Stimulated activated CD8-positive, alpha-beta memory T cell treated with anti-CD3 and anti-CD28 coated beads, Interleukin-4, amount 100 ng/mL, for 4 hours (primary cell): ENCODE data around the gene AGER.
"Not testable (repeated sequence)": the region's sequence is repeated elsewhere in the genome, so short reads cannot be mapped to it uniquely, and the experiment has no call there.

Experiments used
- DNase-seq, 2 donors: peaks; one replicate each; pipeline ENCODE4 v3.0.0-alpha.2; 2020; ENCODE audit warnings: low read depth in 2 of 2, low spot score in 1 of 2

AGER gene

DNA sequence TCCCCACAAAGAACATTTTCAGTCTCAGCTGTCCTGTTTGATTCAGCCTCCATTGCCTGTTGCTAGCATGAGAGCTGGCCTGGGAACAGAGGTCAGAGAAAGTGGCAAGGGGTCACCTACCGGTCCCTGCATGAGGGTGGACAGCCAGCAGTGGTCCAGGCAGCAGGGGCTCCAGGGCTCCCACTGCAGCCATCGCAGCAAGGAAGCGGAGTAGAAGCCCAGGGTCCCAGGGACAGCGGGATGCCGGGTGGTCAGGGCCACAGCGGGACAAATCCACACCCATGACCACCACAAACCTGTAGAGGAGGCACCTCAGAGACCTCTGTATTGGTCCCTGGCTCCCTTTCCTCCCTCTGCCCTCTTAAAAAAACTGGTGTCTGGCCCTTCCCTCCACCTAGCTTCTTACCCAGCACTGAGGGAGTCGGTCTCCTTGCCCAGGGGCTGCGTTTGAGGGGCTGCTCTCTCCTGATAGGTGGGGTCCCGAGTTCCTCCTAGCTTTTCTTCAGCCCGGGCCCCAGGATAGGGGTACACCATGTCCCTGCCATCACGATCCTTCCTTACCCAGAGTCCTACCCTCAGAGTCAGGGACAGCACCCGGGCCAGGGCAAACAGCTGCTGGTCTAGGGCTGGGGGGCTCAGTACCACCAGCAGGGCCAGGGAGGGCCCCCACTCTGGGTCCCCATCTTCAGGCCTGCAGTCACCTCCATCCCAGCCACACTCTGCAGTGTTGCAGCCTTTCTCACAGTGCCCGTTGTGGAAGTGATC lies 16.8 kb upstream of the AGER start:
- no peak for DNase-seq

DNA sequence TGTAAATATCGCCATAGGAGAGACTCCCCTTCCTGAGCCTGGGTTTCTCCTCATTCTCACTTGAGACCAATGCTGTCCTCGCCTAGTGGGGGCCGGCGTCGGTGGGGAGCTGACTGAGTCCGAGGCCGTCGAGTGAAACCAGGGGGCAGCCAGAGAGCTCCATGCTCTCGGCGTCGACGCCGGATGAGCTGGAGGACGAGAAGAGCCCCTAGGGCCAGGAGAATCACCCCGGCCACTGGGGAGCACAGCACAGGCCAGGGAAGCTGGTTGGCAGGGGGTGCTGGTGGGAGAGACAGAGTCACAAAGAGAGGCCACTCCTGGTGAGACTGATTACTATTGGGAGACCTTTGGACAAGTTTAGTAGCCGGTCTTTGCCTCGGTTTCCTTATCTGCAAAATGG lies 14.8 kb upstream of the AGER start:
- DNase-seq, result no peak

DNA sequence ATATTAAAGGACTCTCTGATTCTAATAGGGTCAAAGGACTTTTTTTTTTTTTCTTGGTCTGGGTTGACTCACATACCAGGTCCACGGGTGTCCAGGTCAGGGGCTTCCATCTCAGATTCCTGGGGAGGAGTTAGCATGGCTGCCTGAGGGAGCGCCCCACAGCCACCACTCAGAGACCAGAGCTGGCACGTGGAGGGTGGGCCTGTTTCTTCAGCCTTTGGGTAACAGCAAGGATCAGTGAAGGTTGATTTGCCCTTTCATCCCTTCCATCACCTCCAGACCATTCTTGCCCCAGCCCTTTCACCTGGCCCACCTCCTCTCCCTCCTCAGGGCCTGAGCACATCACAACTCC lies 14.3 kb upstream of the AGER start:
- DNase-seq, result no peak

DNA sequence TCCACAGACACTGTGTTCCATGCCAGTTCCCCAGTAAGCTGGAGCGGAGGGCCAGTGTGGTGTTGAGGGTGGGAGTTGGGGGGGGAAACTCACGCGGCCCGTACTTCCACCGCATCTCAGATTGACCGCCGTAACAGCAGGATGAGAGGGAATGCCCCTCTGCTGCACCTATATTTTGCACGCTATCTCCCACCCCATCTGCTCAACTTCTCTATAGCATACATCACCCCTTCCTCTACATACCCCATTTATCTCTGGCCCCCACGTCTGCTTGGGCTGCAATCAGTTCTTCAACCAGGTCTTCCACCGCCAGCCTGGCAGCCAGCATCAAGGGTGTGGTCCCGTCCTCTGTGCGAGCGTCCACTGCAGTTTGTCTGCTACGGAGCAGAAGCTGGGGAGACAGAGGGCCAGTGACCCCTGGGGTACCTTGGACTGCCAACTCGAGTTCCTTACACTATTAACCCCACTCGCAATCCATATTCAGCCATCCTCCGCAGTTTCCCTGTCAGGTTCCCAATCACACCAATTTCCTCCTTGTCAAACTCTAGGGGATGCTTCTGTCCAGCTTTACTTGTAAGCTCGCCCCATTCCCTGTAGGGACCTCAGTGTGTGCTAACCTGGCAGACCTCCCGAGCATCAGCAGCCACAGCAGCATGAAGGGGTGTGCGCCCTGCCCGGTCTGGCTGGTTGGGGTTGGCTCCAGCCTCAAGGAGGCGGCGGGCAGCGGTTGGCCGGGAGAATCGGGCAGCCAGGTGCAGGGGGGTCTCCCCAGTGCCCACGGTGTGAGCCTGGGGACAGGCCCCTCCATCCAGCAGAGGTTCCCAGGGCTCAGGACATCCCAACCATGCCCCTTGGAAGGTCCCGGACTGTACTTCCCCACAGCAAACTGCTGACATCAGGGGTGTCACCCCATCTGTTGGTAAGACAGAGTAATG lies 12.9 kb upstream of the AGER start:
- DNase-seq, result no peak

DNA sequence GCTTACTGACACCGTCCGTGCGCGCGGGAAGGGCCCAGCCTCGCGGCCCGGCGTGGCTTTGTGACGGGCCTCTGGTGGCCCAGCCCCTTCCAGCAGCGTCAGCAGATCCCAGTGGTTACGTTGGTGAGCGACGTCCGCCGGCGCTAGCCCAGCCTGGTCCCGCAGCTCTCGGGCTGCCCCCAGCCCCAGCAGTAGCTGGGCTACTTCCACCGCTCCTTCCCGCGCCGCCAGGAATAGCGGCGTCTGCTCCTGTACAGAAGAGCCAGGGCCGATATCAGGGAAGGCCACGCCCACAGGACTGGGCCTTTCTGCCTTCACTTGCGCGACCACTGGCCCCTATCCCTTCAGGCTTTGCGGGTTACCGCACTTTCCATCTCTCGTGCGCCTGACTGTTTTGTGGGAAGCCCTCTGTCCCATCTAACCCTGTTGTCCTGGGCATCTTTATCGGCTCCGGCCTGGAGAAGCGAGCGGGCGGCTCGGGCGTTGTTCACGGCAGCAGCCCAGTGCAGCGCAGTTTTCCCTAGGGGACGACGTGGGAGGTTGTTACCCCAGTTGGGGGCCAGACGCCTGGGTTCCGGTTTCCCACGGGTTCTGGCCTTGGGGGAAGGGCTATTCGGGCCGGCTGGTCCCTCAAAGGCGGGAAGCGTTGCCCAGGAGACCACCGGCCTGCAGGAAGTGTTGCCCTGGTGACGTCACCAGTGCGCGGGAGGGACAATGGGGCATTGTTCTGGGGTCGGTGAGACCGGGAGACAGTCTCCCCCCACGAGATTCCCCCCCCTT lies 12.0 kb upstream of the AGER start:
- DNase-seq, result peak in 1 of 2 donors; percentile 41

DNA sequence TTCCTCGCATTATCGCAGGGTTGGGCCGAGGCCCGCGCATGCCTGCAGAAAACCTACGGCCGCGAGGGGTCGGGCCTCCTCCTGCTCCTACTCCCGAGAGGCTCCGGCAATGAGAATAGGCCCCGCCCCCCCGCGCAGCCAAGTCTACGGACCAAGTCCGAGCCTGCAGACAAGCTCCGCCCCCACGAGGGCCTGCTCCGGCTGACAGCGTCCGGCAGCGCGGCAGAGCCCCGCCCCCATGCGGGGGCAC lies 11.5 kb upstream of the AGER start:
- peak; percentile 98 to 100 for DNase-seq

DNA sequence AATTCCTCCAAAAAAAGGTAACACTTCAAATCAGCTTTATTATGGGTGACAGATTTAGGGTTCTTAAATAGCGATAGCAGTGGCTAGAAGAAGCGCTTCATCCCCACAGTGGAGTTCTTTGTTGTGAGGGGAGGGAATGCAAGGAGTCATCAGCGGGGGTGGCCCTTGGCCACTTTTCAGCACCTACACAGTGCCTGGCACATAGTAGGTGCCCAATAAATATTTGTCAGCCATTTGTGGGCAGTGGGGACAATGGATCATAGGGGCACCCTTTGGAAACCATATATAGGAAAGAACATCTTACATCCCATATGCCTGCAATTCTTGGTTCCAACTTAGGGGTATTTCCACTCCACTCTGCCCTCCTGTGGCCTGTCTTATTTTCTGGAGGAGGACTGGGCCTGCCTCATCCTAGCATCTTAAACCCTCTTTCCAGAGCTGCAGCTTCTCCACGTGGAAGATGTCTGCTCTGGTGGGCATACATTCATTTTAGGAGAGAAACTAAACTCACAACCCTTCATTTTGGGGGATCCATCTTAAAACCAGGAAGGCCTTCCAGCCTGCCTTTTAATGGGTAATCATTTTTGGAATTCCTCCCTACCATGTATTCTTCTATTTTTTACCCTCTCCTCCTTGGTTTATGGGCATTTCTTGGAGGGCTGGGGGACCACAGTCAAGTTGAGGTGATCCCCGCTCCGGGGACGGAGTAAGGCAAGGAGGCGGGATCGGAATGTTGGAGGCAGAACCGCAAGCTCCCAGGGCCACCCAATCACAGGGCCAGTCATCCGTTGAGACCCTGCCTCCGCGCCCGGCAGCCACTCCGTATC lies 11.0 kb upstream of the AGER start:
- no peak for DNase-seq

DNA sequence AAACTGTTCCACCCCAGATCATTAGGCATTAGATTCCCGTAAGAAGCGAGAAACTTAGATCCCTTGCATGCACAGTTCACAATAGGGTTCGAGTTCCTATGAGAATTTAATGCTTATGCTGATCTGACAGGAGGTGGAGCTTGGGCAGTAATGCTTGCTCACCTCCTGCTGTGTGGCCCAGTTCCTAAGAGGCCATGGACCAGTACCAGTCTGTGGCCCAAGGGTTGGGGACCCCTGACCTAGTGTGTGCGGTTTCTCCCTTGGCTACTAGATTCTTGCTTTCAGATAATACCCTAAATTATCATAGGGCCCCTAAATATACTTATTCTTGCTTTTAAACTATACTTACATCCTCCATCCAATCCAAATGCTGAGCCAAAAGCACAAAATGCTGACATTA lies 10.3 kb upstream of the AGER start:
- DNase-seq, result no peak

DNA sequence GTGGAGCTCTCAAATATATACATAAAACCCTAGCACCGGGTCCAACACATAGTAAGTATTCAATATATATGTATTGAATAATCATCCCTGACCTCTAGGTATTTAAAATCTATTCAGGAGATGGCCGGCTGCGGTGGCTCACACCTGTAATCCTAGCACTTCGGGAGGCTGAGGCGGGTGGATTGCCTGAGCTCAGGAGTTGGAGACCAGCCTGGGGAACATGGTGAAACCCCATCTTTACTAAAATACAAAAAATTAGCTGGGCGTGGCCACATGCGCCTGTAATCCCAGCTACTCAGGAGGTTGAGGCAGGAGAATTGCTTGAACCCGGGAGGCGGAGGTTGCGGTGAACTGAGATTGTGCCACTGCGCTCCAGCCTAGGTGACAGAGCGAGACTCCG lies 9.0 kb upstream of the AGER start:
- not testable (repeated sequence) for DNase-seq

DNA sequence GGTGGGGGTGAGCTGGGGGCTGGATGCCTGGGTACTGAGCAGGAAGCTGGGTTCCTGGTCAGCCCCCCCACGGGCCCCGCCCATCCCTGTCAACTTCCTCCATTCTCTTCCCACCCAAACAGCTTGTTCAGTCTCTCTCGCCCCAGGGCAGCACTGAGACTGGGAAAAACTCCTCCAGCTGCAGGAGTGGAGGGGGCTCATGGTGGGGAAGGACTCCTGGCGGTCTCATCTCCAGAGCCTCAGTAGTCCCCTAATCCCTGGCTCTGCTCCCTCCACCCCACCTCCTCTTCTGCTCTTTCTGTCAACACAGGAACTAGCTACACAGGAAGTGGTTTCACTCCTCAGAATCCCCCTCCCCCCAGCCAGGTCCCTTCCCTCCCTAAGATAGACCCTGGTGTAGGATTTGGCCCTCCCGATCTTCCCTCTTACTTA lies 8.6 kb upstream of the AGER start, which contains the start of gene GPSM3:
Gene GPSM3 (minus strand): TSS at position 36 of the 432 bp plus-strand sequence. CDS start 130 bp downstream, outside the sequence.
- no peak for DNase-seq

DNA sequence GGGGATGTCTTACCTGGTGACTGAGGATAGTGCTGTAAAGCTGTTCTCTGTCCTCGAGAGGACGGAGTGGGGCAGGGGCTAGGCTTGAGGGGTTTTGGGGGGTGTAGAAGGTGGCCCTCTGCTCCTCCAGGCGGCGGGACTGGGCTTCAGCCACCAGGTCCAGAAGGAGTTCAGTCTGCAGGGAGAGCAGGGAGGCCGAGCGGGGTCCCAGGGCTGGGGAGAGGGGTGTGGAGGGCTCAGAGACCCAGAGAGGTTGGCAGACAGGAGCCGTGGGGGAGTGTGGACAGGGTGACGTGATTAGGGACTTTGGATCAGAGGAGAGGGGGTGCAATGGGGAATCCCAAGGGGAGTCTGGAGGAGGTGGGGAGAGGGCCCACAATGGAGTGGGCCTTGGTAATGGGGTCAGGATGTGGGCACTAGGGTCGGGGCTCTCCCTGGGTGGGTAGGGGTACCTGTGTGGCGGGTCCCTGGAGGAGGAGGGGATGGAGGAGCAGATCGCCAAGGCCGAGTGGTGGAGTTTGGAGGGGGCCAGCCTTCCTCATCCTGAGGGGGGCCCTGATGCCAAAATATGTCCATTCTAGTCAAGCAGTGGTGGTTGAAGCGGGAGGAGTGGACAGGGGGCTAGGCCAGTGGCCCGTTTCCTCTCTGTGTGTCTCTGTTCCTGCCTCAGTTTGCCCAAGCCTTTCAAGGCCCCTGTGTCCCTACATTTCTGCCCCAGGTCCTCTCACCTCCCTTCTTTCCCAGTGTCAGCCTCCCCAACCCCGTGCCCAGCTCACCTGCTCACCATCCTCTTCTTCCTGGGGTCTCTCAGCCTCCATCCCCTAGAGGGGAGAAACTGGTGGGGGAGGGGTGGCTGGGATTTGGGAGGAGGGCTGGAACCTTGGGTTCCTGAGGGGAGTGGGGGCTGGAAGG lies 7.9 kb upstream of the AGER start:
- DNase-seq, result no peak

DNA sequence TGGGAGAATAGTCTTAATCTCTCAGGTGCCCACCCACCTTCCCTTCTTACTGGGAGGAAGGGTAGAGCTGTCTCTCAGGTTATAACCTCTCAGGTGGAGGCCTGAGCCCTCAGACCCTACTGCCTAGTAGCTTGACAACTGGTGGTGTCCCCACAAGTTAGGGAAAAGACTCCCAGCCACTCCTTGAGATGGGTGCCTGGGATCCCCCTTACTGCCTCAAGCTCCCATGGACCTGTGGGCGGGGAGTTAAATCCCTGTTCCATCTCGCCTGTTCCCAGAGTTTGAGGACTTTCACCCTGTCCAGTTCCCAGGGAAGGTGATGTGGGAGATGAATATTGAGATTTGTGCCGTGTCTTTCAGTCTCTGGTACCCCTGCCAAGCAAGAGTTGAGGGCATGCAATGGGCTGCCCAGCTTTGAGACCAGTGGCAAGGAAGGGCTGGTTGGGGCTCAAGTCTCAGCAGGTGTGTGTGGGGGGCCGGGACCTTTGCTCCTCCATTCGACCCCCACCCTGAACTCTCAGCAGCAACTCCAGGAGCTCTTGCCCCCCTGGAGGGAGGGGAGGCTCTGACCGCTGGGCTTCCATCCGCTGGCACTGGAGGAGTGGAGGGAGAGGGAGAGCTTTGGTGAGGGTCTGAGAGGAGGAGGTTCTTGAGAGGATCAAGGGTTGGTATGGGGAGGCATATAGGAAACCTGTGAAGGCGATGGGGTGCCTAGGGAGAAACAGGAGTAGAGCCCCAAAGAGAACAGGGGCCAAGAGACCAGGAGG lies 7.0 kb upstream of the AGER start:
- no peak for DNase-seq

DNA sequence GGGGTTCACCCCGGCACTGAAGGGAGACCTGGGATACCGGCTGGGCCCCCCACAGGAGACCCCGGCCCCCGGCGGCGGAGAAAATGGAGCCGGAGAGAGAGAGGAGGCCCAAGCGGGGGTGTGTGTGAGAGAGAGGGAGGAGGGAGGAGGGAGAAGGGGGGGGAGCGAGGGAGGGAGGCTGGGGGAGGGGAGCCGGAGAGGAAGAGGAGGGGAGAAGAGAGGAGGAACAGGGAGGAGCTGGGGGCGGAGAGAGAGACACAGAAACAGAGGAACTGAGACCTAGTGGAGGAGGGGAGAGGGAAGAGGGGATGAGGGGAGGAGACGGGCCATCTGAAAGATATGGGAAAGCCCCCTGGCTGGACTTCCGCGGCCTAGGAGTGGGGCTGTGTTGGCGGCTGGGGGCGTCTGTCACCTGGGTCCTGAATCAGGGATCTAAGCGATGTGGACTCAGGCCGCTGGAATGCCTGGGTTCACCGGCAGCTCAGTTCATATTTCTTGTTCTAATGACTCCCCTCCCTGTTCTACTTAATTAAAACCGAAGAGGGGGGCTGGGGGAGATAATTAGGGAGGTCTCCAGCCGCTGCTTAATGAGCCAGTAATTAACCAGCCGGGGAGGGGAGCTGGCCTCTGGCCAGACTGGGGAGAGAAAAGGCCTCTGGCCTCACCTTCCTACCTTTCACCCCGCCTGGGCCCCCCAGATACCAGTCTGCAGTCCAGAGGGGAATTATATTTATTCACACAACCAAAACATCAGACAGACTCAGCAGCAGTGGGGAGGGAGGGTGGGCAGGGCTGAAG lies 6.2 kb upstream of the AGER start, which contains the start of gene PBX2:
Gene PBX2 (minus strand): TSS at position 149 of the 798 bp plus-strand sequence. CDS start 287 bp downstream, outside the sequence.
- DNase-seq, result peak; percentile 64 to 75

DNA sequence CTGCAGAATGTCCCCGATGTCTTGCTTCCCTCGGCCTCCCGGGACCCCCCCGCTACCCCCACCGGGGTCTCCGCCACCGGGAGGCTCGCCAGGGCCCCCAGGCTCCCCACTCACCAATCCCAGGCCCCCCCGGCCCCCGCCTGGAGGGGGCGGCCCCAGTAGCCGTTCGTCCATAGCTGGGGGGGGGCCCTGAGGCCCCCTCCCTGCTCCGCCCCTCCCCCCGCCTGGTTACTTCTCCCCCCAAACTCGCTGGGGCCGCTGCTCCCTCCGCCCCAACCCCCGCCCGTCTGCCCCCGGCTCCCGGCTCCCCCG lies 5.6 kb upstream of the AGER start:
- DNase-seq, result no peak

DNA sequence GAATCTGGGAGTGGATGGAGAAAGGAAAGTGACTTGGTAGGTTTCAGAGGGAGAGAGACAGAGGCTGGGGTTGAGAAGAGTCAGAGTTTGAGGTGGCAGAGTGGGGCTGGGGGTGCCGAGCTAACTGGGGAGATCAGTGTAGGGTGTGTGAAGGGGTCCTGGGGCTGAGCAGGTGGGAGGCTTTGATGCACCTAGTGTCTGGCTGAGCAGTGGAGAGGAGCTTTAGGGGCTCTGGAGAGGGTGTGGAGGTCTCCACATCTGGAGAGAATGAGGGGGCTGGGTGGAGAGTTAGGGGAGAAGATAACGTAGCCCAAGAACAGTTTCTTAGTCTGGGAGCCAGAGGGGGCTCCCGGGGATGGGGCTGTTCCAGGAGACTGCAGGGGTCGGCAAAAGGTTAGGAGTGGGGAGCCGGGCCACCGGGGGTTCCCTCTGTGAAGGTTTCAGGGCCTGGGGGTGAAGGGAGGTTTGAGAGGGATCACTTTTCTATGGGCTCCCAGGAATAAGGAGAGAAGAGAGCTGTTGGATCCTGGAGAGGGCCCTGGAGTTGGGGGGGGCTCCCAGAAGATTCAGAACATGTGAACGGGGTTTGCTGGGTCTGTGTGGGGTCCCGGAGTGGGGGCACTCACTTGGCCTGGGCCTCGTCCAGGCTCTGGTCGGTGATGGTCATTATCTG lies 5.2 kb upstream of the AGER start:
- no peak for DNase-seq

DNA sequence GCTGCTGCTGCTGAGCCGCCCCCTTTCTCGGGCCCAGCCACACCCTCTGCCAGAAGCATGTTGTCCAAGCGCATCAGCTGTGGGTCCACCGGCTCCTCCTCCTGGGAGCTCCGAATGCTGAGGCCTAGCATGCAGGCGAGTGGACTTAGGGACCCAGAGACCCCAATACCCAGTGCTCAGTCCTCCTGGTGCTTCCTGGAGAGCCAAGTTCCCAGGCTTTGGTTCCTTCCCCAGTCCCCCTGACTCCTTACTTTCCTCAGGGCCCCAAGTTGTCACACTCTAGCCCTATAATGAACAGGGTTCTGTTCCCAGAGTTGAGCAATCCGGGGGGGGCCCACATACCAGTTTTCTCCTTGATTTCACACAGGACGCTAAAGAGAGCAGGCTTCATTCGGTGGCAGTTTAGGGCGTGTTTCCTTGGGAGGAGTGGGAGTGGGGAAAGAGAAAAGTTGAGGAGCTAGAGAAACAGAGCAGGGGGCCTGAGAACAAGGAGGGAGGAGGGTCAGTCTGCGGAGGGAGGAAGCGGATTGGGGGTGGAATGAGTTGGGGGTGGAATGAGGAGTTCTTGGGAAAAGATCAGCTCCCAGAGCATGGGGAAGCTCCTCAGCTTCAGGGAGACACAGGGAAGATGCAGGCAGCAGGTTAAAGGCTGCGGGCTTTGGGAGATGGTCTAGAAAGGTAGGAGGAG lies 4.5 kb upstream of the AGER start:
- DNase-seq, result no peak

DNA sequence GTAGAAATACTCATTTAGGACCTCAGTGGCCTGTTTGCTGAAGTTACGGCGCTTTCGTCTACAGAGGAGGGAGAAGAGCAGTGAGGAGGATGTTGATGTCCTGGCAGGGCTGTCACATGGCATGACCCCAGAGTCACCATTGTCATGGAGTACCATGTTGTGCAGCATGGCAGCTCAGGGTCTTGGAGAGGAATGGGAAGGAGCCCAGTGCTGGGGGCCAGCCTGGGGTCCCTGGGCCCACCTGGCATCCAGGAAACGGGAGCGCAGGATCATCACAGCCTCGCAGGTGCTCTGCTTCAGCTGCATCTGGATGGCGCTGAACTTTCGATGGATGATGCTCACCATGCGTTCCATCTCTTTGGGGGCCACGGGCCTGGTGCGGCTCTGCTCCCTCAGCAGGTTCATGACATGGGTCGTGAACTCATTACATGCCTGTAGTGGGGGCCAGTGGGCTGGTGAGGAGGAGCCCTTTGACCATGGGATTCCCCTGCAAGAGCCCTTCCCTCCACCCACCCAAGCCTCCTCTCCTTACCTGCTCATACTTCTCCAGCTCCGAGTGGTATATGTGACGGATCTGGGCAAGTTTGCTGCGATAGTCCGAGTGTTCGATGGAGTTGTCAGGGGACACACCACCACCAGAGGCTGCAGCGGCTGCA lies 3.8 kb upstream of the AGER start:
- DNase-seq, result not testable (repeated sequence)
